Skeletal muscle cell (primary cell): Measurements from ENCODE around the gene SLC34A1.
"Not testable (repeated sequence)": the region's sequence is repeated elsewhere in the genome, so short reads cannot be mapped to it uniquely, and the experiment has no call there.

Source experiments
- DNase-seq: peaks from one replicate; pipeline ENCODE4 v3.0.0-alpha.2; 2010; ENCODE audit warnings: low read depth
- H3K4me3 ChIP-seq: 2 replicates; pipeline ENCODE4 v1.5.1; 2011; ENCODE audit warnings: low read depth, mild to moderate bottlenecking, control low read depth, low read length, moderate library complexity

SLC34A1 gene

GRCh38 chr5:177403792-177404640 is 19.8 kb downstream of the SLC34A1 start:
- DNase-seq, result no peak

GRCh38 chr5:177404641-177405179 is 20.5 kb downstream of the SLC34A1 start:
- peak overlapping the region; percentile 66 for H3K4me3 ChIP-seq
- DNase-seq, result no peak

More at GRCh38 chr5:177403792-177404640, 19.8 kb downstream of the SLC34A1 start:
- H3K4me3 ChIP-seq, result peak overlapping the region; percentile 66

- no peak for DNase-seq
- no peak overlapping the region for H3K4me3 ChIP-seq
Observed at GRCh38 chr5:177405312-177405711, 21.1 kb downstream of the SLC34A1 start.

- no peak for DNase-seq
- no peak overlapping the region for H3K4me3 ChIP-seq
Observed at GRCh38 chr5:177405805-177406204, 21.6 kb downstream of the SLC34A1 start.

- DNase-seq, result no peak
- no peak within 1 kb of the TSS for H3K4me3 ChIP-seq
Observed at GRCh38 chr5:177409043-177409801, 25.0 kb downstream of the SLC34A1 start, which contains the start of gene F12. Gene F12, minus strand, starts transcription at chr5:177409564. Its CDS starts 37 bp downstream, at chr5:177409527.

GRCh38 chr5:177410575-177410974 is 26.3 kb downstream of the SLC34A1 start:
- no peak overlapping the region for H3K4me3 ChIP-seq
- no peak for DNase-seq

GRCh38 chr5:177412603-177413233 is 28.5 kb downstream of the SLC34A1 start:
- no peak overlapping the region for H3K4me3 ChIP-seq
- DNase-seq, result no peak

- DNase-seq, result no peak
- no peak overlapping the region for H3K4me3 ChIP-seq
Observed at GRCh38 chr5:177414481-177414880, 30.2 kb downstream of the SLC34A1 start.

- not testable (repeated sequence) for H3K4me3 ChIP-seq
Observed at GRCh38 chr5:177417081-177417480, 32.8 kb downstream of the SLC34A1 start.

GRCh38 chr5:177419046-177419445 is 34.8 kb downstream of the SLC34A1 start:
- no peak for DNase-seq
- H3K4me3 ChIP-seq, result no peak overlapping the region

More at GRCh38 chr5:177417081-177417480, 32.8 kb downstream of the SLC34A1 start:
- DNase-seq, result not testable (repeated sequence)

GRCh38 chr5:177420472-177420871 is 36.2 kb downstream of the SLC34A1 start:
- H3K4me3 ChIP-seq, DNase-seq: not testable (repeated sequence)

- no peak overlapping the region for H3K4me3 ChIP-seq
- DNase-seq, result no peak
Observed at GRCh38 chr5:177421062-177421798, 37.0 kb downstream of the SLC34A1 start.

- no peak overlapping the region for H3K4me3 ChIP-seq
- DNase-seq, result no peak
Observed at GRCh38 chr5:177423671-177424070, 39.4 kb downstream of the SLC34A1 start.

- H3K4me3 ChIP-seq, result peak overlapping the region; percentile 54
- DNase-seq, result no peak
Observed at GRCh38 chr5:177425196-177425800, 41.1 kb downstream of the SLC34A1 start.

- DNase-seq, result peak; percentile 100
- peak overlapping the region; percentile 54 for H3K4me3 ChIP-seq
Observed at GRCh38 chr5:177425801-177426565, 41.7 kb downstream of the SLC34A1 start.

GRCh38 chr5:177426566-177427210 is 42.5 kb downstream of the SLC34A1 start, which contains the start of gene GRK6:
Gene GRK6, plus strand, starts transcription at chr5:177426676. Its CDS starts 170 bp downstream, at chr5:177426846.
- DNase-seq, result no peak
- peak within 1 kb of the TSS; percentile 83 for H3K4me3 ChIP-seq

GRCh38 chr5:177427211-177427822 is 43.1 kb downstream of the SLC34A1 start:
- DNase-seq, result no peak
- peak overlapping the region; percentile 83 for H3K4me3 ChIP-seq
